ENCODE data around the gene CDC42BPA.
A peak's percentile ranks its signal among the peaks of the same experiment; 100 is the strongest.
"Not testable (repeated sequence)": the region's sequence is repeated elsewhere in the genome, so short reads cannot be mapped to it uniquely, and the experiment has no call there.

CDC42BPA gene

DNA sequence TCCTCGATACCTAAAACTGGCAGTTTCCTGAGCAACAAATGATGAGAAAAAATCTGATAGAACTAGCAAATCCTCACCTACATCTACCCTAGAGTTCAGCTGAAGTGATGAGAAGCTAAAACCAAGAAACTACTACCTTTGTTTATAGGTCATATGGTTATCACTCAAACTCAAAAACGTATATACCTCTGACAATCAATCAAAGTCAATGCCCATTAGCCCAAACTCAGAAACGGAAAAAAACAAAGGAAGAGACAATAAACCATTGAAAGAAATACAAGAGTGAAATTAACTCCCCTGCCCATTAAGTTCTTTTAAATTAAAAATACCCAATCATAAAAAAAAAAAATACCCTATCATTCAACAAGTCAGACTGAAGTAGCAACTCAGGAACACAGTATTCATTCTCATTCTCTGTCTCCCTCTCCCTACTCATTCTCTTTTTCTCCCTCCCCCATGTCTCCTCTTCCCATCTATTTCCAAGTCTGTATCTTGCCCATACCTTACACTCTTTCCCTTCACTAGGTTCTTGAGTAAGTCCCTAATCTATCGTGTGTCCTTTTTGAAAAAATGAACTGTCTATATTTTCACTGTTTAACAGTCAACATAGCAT lies 6.8 kb downstream of the CDC42BPA start:
- no peak for DNase-seq (ENCODE audit: low read depth, low spot score)

DNA sequence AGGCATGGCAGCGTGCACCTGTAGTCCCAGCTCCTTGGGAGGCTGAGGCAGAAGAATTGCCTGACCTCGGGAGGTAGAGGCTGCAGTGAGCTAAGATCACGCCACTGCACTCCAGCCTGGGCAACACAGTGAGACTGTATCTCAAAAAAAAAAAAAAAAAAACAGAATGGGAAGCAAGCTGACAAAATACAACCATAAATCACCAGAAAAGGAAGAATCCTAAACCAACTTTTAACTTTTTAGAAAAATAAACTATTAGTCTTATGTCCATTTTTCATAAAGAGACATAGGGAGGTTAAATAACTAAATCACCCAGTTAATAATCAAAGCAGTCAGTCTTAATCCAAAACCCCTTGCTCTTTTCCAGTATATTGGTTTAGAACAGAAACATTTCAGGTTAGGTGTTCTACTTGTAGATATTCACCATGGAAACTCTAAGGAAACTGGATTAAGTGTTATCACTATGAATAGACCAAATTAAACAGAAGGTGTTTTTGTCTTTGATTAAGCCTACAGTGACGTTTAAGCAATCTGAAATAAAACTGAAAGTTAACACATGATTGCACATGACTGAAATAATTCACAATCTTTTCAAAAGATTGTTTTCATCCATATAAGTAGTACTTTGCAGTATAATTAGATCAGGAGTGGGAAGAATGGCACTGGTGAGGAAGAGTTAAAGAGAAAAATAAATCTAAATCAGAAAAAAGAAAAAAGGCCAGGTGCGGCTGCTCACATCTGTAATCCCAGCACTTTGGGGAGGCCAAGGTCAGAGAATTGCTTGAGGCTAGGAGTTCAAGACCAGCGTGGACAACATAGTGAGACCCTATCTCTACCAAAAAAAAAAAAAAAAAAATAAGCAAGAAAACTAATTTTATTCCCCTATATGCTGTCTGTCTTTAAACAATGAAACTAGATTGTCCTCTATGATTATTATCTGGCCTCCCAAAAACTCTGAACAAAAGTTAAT lies 9.6 kb downstream of the CDC42BPA start:
- no peak for DNase-seq (ENCODE audit: low read depth, low spot score)

DNA sequence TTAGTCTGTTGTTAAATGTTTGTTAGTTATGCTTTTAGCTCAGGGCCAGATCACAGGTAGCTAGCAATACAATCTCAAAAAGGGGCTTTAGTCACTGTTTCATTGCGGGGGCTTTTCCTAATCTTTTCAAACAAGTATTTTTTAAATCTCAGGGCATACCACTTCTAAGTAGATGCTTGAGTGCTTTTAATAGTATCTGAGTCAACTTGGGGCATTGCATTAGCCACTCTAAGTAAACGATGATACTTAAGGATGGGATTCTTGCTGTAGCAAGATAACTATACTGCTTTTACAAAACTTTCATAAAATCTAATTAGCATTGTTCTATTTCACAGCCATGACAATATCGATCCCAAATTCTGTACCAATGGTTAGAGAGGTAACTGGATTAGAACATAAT lies 11.6 kb downstream of the CDC42BPA start:
- no peak for DNase-seq (ENCODE audit: low read depth, low spot score)

DNA sequence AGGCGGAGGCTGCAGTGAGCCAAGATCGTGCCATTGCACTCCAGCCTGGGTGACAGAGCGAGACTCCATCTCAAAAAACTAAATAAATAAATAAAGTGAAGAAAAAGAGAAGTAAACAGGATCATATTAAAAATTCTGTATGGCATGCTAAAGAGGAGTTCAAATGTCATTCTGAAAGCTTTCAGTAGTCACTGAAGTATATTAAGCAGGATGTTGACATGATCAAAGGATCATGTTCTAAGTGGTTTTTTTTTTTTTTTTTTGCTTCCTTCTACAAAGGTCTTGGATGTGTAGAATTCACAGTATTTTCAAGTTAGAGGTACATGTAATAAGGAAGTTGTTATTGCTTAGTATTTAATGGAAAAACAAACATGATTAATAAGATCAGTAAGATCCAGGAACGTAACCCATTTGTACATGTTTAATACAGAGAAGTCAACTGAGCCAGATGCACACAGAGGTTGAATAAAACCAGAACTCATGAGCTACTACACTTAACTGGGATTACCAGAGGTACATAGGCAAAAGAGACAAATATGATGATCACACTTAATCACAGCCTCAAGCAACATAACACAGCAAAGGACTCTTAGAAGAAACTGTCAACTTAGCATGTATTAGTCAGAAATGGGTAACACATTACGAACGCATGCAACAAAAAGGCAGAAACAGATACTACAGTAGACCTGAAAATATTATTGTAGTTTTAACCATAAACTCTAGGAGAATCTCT lies 12.2 kb downstream of the CDC42BPA start:
- no peak for DNase-seq (ENCODE audit: low read depth, low spot score)

DNA sequence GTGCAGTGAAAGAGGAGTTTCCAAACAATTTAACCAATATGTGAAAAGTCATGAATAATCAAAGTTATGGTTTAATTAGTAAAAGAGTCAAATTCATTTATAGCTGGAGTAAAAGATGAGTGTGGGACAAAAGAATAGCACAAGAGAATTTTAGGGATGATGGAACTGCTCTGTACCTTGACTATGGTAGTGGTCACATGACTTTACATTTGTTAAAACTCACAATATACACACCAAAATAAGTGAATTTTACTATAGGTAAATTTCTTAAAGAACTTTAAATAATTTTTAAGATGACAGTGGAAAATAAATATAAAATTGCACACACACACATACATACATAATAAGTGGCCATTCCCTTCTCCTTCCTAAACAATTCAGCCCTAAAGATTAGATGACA lies 13.6 kb downstream of the CDC42BPA start:
- DNase-seq (ENCODE audit: low read depth, low spot score): no peak

DNA sequence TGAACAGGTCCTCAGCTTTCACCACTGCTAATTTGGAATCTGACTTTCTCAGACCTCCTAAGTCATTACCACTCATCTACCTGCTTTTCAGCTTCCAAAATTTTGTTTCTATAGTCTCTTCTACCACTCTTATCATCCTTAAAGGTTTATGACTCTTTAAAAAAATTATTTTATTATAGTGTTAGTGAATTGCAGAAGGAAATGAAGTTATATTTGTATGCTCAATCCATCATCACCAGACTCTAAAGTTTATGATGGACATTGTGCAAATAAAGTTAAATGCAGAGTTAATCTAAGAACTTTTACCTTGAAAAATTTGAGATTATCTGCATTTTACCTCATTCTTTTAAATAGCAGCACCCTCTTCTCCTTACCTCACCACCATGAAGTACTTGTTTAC lies 14.6 kb downstream of the CDC42BPA start:
- DNase-seq (ENCODE audit: low read depth, low spot score): no peak

DNA sequence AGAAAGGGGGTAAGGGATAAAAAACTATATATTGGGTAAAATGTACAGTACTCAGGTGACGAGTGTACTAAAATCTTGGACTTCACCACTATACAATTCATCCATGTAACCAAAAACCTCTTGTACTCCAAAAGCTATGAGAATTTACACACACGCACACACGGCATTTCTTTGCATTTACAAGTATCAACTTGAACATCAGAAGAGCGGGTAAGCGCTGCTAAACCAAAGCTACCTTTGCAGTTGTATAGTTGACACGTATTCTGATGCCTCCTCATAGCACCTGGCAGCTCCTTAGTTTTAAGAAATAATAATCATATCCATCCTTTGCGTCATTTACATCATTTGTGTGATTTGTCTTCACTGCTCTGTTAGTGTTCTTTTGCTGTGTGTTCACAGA lies 17.6 kb downstream of the CDC42BPA start:
- DNase-seq (ENCODE audit: low read depth, low spot score): no peak

DNA sequence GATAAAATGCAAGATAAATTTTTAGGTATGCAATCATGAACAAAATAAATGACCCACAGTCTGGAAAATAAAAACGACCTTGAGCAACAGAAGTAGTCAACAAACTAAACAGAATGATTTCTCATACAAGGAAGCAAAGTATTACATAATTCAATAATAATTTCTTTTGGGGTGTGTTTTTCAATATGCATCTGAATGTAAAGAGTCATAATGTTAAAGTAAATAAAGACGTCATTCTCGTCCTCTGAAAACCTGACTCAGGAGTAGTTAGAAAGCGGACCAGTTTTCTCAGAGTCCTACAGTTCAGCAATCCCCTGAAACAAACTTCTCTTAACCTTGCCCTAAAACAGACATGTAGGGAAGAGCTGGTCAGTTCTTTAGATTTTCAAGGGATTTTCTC lies 18.6 kb downstream of the CDC42BPA start:
- DNase-seq (ENCODE audit: low read depth, low spot score): no peak

DNA sequence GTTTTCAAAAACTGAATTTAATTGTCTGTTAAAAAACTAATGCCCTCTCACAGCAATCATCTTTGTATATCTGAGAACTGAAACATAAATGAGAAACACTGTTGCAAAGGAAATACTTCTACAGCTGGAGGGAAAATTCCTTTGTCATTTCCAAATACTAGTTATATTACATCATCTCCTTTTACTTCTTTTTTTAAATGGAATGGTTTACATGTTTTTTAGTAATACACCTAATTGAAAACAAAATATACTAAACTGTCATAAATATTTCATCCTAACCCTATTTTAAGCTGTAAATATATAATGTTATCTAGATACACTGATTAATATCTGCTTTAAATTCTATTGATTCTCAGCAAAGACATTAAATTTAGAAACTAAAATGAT lies 19.1 kb downstream of the CDC42BPA start:
- DNase-seq (ENCODE audit: low read depth, low spot score): peak; percentile 39

DNA sequence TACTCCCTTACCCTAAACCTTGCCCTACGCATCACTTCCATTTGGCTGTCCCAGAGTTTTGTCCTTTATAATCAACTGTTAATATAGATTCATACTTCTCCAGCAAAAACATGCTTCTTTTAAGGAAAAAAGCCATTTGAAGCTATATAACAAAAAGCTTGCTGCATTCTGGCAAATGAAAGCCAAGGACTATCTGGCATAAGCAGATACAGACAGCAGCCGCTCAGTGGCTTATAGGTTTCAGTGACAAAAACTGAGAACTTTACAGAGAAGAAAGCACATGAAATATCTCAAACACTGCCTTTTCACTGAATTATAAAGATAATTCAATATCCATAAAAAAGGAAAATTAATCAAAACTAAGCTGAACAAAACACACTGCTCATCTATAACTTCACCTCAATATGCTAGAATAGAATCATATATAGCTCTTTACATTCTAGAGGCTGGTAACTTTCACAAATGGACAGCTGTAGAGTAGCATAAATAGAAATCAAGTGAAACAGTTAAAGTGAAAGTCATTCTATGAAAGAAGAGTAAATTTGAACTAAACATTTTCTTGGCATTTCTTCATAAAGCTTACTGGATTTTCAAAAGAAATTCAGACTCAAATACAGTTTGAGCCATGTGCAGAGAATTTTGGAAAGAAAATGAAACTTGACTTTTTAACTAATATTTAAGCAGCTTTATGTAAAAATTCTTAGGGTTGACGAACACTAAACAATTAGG lies 19.6 kb downstream of the CDC42BPA start:
- no peak for DNase-seq (ENCODE audit: low read depth, low spot score)

DNA sequence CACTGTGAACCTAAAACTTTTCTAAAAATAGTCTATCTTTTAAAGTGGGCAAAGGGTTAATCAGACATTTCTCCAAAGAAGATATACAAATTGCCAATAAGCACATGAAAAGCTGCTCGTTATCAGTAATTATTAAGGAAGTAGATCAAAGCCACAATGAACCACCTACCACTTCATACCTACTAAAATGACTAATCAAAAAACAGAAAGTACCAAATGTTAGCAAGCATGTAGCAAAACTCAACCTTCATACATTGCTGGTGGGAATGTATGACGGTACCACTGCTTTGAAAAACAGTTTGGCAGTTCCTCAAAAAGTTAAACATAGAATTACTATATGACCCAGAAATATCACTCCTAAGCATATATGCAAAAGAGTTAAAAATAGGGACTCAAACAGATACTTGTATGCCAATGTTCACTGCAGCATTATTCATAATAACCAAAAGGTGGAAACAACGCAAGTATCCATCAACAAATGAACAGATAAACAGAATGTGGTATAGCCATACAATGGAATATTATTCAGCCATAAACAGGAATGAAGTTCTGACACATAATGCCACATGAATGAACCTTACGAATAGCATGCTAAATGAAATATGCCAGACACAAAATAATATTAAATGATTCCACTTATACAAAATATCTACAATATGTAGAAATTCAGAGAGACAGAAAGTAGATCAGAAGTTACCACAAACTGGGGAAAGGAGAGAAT lies 21.1 kb downstream of the CDC42BPA start:
- DNase-seq (ENCODE audit: low read depth, low spot score): no peak

DNA sequence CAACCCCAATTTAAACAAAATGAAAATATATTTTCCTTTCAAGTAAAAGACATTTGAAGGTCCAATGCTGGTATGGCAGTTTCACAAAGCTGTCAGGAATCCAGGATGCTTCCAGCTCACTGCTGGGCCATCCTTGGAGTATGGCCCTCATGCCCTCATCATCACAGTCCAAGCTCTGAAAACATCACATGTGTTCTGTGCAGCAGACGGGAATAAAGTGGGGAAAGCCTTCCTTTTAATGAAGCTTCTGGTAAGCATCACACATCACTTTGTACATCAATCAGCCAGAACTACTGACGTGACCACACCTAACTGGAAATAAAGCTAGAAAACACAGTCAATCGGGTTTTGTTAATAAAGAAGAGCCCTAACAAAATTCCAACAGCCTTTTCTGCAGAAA lies 22.7 kb downstream of the CDC42BPA start:
- no peak for DNase-seq (ENCODE audit: low read depth, low spot score)

DNA sequence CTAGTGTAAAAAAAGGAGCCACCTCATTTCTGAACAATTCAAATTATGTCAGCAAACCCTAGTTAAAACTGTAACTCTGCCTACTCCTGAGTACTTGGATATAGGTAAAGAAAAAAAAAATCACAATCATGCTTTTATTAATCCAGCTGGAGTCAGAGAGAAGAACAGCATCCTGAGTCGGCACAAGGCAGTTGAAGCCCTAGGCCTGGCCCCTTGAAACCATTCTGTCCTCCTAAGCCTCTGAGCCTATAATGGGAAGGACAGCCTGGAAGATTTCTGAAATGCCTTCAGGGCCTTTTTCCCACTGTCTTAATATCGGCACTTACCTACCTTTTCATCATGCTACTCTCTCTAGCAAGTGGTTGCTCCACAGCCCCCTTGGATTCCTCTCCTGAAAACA lies 32.5 kb downstream of the CDC42BPA start:
- no peak for DNase-seq (ENCODE audit: low read depth, low spot score)

DNA sequence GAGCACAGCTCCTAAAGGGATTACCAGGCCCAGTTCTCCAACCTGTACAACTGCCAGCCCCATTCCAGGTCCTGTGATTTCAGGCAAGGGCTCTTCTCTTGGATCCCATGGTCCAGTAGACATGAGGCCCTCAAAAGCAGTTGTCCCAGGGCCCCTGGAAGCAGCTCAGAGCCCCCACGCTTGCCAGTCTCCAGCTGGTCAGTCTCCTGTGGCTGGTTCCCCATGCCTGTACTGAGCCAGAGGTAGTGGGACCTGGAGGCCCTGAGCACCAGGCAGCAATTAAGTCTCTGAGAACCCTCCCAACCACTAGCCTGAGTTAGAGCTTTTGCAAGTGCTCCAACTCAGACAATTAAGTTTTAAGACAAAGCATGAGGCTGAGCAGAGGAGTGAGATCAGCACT lies 36.9 kb downstream of the CDC42BPA start:
- no peak for DNase-seq (ENCODE audit: low read depth, low spot score)

DNA sequence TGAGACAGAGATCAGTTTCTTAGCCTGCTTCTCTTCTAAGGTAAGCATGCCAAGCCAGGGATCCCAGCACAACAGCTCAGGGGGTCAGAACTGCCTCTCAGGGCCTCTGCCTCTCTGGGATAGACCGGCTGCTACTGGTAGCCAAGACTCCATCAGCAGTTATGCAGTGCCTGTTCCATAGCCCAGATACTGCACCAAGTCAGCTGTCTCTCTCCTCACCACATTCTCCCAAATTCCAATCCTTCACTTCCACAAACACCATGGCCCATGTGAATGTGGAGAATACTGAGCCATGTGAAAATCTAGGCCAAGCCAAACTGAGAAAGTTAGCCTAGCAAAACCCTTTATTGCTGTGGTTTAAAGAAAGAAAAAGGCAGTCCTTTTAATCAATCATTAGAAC lies 37.5 kb downstream of the CDC42BPA start:
- no peak for DNase-seq (ENCODE audit: low read depth, low spot score)

DNA sequence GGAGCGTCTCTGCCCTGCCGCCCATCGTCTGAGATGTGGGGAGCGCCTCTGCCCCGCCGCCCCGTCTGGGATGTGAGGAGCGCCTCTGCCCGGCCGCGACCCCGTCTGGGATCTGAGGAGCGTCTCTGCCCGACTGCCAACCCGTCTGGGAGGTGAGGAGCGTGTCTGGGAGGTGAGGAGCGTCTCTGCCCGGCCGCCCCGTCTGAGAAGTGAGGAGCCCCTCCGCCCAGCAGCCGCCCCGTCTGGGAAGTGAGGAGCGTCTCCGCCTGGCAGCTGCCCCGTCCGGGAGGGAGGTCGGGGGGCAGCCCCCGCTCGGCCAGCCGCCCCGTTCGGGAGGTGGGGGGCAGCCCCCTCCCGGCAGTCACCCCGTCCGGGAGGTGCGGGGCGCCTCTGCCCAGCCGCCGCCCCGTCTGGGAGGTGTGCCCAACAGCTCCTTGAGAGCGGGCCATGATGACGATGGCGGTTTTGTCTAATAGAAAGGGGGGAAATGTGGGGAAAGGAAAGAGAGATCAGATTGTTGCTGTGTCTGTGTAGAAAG lies 42.1 kb downstream of the CDC42BPA start:
- DNase-seq (ENCODE audit: low read depth, low spot score): not testable (repeated sequence)

DNA sequence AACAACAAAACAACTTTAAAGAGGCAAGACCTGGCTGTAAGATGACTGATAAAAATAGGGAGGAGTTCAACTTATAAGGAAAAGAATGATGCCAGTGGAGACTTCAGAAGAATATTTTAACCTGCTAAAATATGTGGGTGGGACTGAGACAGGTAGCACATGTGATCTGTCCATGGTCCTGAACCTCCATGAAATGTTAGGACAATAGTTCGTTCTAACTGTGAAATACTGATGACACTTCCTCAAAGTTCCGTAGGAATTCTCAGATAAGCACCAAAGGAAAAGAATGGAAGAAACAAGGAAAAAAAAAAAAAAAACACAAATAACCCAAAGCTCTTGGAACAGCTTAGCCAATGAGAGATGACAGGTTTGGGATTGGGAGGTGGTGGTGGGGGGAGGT lies 44.7 kb downstream of the CDC42BPA start:
- DNase-seq (ENCODE audit: low read depth, low spot score): peak; percentile 31

DNA sequence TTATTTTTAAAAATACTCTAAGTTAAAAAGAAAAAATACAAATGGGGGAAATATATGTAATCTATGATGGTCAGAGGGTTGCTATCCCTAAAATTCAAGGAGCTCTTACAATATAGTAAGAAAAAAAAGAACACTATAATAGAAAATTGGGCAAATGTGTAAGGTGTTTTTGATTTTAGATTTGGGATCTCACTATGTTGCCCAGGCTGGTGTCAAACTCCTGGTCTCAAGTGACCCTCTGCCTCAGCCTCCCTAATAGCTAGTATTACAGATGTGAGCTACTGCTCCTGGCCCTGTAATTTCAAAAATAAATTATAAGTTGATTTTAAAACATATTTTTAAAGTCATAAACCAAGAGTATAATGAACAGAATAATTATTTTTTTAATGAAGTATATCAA lies 45.9 kb downstream of the CDC42BPA start:
- DNase-seq (ENCODE audit: low read depth, low spot score): no peak

DNA sequence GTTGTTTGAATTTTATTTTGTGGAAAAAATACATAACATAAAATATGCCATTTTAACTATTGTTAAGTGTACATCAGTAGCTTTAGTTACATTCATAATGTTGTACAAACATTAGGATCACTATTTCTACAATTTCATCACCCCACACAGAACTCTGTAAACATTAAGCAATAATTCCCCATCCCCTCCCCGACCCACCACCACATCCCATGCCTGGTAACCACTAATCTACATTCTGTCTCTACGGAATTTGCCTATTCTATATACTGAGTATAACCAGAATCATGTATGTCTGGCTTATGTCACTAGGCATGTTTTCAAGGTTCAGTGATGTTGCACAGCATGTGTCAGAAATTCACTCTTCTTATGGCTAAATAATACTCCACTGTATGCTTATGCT lies 47.7 kb downstream of the CDC42BPA start:
- no peak for DNase-seq (ENCODE audit: low read depth, low spot score)

DNA sequence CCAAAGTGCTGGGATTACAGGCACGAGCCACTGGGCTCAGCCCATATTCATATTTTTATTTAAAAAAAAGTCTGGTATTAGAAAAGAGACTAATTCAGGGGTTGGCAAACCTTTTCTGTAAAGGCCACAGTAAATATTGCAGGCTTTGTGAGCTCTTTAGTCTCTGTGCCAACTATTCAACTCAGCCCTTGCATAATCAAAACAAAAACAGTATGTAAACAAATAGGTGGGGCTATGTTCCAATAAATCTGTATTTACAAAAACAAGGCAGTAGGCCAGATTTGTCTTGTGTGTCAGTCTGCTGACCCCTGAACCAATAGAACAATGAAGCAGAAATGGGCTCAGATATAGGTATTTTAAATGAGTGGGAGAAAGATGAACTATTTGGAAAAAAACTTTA lies 49.3 kb downstream of the CDC42BPA start:
- peak; percentile 5 for DNase-seq (ENCODE audit: low read depth, low spot score)

DNA sequence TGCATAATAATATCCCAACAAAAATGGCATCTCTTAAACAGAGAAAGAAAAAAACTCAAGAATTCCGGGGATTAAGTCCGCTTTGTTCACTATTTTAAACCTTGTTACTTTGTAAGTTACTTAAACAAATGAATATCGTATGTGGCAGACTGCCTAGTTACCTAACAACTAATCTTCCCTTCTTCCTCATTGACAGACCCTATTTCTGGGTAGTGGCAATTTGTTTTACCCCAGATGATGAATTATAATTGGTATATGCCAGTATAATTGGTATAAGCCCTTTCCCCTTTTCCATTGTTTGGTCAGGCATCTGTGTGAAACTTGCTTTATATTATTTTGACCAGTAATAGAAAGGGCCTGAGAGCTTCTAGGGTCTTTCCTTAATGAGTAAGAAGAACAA lies 52.4 kb downstream of the CDC42BPA start:
- DNase-seq (ENCODE audit: low read depth, low spot score): no peak
